ENCODE results near the gene GFPT2. TPM values are rescaled to one million over a fixed set of nuclear protein-coding genes. Genes with fewer than 3 reads are reported as not detected.
A peak's percentile ranks its signal among the peaks of the same experiment; 100 is the strongest.

Gene GFPT2
- total RNA-seq, 1 experiment from 2014 or later, result 91.6 TPM

- H3K27me3 ChIP-seq (ENCODE audit: control insufficient read depth, insufficient read depth, low read length), result no peaks in the 10 kb centered on the region
- H3K4me3 ChIP-seq (ENCODE audit: insufficient read depth, low read depth, low read length), result no peak overlapping the region
- no peak for DNase-seq
- no peaks in the 10 kb centered on the region for H3K36me3 ChIP-seq (replicated peaks; ENCODE audit: control insufficient read depth, insufficient read depth, low read length)
Measured at GRCh38 chr5:180382926-180383325, 29.8 kb upstream of the GFPT2 start.

- no peak for DNase-seq
- Histone ChIP-seq H3K4me3 (ENCODE audit: insufficient read depth, low read depth, low read length) (no peak overlapping the region), H3K27me3 (ENCODE audit: control insufficient read depth, insufficient read depth, low read length) (no peaks in the 10 kb centered on the region), H3K36me3 (replicated peaks; ENCODE audit: control insufficient read depth, insufficient read depth, low read length) (no peaks in the 10 kb centered on the region)
Measured at GRCh38 chr5:180381851-180382480, 28.8 kb upstream of the GFPT2 start.

GRCh38 chr5:180381428-180381827, 28.3 kb upstream of the GFPT2 start:
- Histone ChIP-seq H3K27me3 (ENCODE audit: control insufficient read depth, insufficient read depth, low read length) (no peaks in the 10 kb centered on the region), H3K36me3 (replicated peaks; ENCODE audit: control insufficient read depth, insufficient read depth, low read length) (no peaks in the 10 kb centered on the region), H3K4me3 (ENCODE audit: insufficient read depth, low read depth, low read length) (no peak overlapping the region)
- DNase-seq, result no peak

- no peak for DNase-seq
- H3K27me3 ChIP-seq (ENCODE audit: control insufficient read depth, insufficient read depth, low read length), result no peaks in the 10 kb centered on the region
- no peaks in the 10 kb centered on the region for H3K36me3 ChIP-seq (replicated peaks; ENCODE audit: control insufficient read depth, insufficient read depth, low read length)
- no peak overlapping the region for H3K4me3 ChIP-seq (ENCODE audit: insufficient read depth, low read depth, low read length)
Measured at GRCh38 chr5:180380856-180381255, 27.7 kb upstream of the GFPT2 start.

GRCh38 chr5:180380441-180380840, 27.3 kb upstream of the GFPT2 start:
- Histone ChIP-seq H3K36me3 (replicated peaks; ENCODE audit: control insufficient read depth, insufficient read depth, low read length) (no peaks in the 10 kb centered on the region), H3K4me3 (ENCODE audit: insufficient read depth, low read depth, low read length) (no peak overlapping the region), H3K27me3 (ENCODE audit: control insufficient read depth, insufficient read depth, low read length) (no peaks in the 10 kb centered on the region)
- no peak for DNase-seq

- DNase-seq, result no peak
- no peaks in the 10 kb centered on the region for H3K36me3 ChIP-seq (replicated peaks; ENCODE audit: control insufficient read depth, insufficient read depth, low read length)
- H3K27me3 ChIP-seq (ENCODE audit: control insufficient read depth, insufficient read depth, low read length), result no peaks in the 10 kb centered on the region
- no peak overlapping the region for H3K4me3 ChIP-seq (ENCODE audit: insufficient read depth, low read depth, low read length)
Measured at GRCh38 chr5:180379355-180380070, 26.4 kb upstream of the GFPT2 start.

GRCh38 chr5:180378438-180379344, 25.6 kb upstream of the GFPT2 start:
- no peak for DNase-seq
- no peak overlapping the region for H3K4me3 ChIP-seq (ENCODE audit: insufficient read depth, low read depth, low read length)
- no peaks in the 10 kb centered on the region for H3K27me3 ChIP-seq (ENCODE audit: control insufficient read depth, insufficient read depth, low read length)
- H3K36me3 ChIP-seq (replicated peaks; ENCODE audit: control insufficient read depth, insufficient read depth, low read length), result no peaks in the 10 kb centered on the region

- no peaks in the 10 kb centered on the region for H3K27me3 ChIP-seq (ENCODE audit: control insufficient read depth, insufficient read depth, low read length)
- H3K4me3 ChIP-seq (ENCODE audit: insufficient read depth, low read depth, low read length), result no peak overlapping the region
- peak; percentile 66 for DNase-seq
- no peaks in the 10 kb centered on the region for H3K36me3 ChIP-seq (replicated peaks; ENCODE audit: control insufficient read depth, insufficient read depth, low read length)
Measured at GRCh38 chr5:180377556-180378197, 24.5 kb upstream of the GFPT2 start.

GRCh38 chr5:180376511-180376910, 23.4 kb upstream of the GFPT2 start:
- Histone ChIP-seq H3K27me3 (ENCODE audit: control insufficient read depth, insufficient read depth, low read length) (no peaks in the 10 kb centered on the region), H3K36me3 (replicated peaks; ENCODE audit: control insufficient read depth, insufficient read depth, low read length) (no peaks in the 10 kb centered on the region), H3K4me3 (ENCODE audit: insufficient read depth, low read depth, low read length) (no peak overlapping the region)
- DNase-seq, result no peak

GRCh38 chr5:180375955-180376354, 22.8 kb upstream of the GFPT2 start:
- Histone ChIP-seq H3K36me3 (replicated peaks; ENCODE audit: control insufficient read depth, insufficient read depth, low read length) (no peaks in the 10 kb centered on the region), H3K4me3 (ENCODE audit: insufficient read depth, low read depth, low read length) (no peak overlapping the region), H3K27me3 (ENCODE audit: control insufficient read depth, insufficient read depth, low read length) (no peaks in the 10 kb centered on the region)
- no peak for DNase-seq

- DNase-seq, result no peak
- Histone ChIP-seq H3K36me3 (replicated peaks; ENCODE audit: control insufficient read depth, insufficient read depth, low read length) (no peaks in the 10 kb centered on the region), H3K4me3 (ENCODE audit: insufficient read depth, low read depth, low read length) (no peak overlapping the region), H3K27me3 (ENCODE audit: control insufficient read depth, insufficient read depth, low read length) (no peaks in the 10 kb centered on the region)
Measured at GRCh38 chr5:180375291-180375690, 22.2 kb upstream of the GFPT2 start.

GRCh38 chr5:180373870-180374269, 20.7 kb upstream of the GFPT2 start:
- no peaks in the 10 kb centered on the region for H3K36me3 ChIP-seq (replicated peaks; ENCODE audit: control insufficient read depth, insufficient read depth, low read length)
- DNase-seq, result no peak
- H3K27me3 ChIP-seq (ENCODE audit: control insufficient read depth, insufficient read depth, low read length), result no peaks in the 10 kb centered on the region
- H3K4me3 ChIP-seq (ENCODE audit: insufficient read depth, low read depth, low read length), result no peak overlapping the region

- Histone ChIP-seq H3K4me3 (ENCODE audit: insufficient read depth, low read depth, low read length) (no peak overlapping the region), H3K36me3 (replicated peaks; ENCODE audit: control insufficient read depth, insufficient read depth, low read length) (no peaks in the 10 kb centered on the region), H3K27me3 (ENCODE audit: control insufficient read depth, insufficient read depth, low read length) (no peaks in the 10 kb centered on the region)
- no peak for DNase-seq
Measured at GRCh38 chr5:180373454-180373853, 20.3 kb upstream of the GFPT2 start.

- peak; percentile 59 for DNase-seq
- Histone ChIP-seq H3K4me3 (ENCODE audit: insufficient read depth, low read depth, low read length) (no peak overlapping the region), H3K27me3 (ENCODE audit: control insufficient read depth, insufficient read depth, low read length) (no peaks in the 10 kb centered on the region), H3K36me3 (replicated peaks; ENCODE audit: control insufficient read depth, insufficient read depth, low read length) (no peaks in the 10 kb centered on the region)
Measured at GRCh38 chr5:180371949-180372348, 18.8 kb upstream of the GFPT2 start.
